GM20000 (cell line): ENCODE results near the gene CISD1.

Experiments used
- DNase-seq: peaks from one replicate; pipeline ENCODE4 v3.0.0; 2012; ENCODE audit warnings: low spot score
- TF ChIP-seq, protein P1 (sequence below): IDR thresholded peaks from 2 replicates; pipeline ENCODE4 v1.5.1; 2012; ENCODE audit warnings: mild to moderate bottlenecking, control low read depth; ENCODE audit errors: extremely low read depth, missing control alignments

CISD1 gene

DNA sequence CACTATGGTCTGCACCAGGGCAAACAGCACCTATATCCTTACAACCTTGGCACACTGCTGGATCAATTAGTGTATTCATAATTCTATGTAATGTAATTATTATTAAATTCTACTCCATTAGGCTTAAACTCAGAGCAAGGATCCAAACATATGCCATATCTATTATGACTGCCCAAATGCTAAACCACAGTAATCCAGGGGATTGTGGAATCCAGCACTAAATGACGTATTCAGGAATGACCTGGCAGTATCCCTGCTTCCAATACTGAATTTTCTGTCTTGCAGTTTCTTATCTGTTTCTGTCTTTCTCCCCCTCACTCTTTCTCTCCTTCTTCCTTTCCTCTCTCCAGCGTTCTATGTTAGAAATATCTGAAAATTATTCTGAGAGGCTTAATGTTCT is 49.4 kb downstream of the CISD1 start:
- DNase-seq: no peak
- TF ChIP-seq, protein P1, sequence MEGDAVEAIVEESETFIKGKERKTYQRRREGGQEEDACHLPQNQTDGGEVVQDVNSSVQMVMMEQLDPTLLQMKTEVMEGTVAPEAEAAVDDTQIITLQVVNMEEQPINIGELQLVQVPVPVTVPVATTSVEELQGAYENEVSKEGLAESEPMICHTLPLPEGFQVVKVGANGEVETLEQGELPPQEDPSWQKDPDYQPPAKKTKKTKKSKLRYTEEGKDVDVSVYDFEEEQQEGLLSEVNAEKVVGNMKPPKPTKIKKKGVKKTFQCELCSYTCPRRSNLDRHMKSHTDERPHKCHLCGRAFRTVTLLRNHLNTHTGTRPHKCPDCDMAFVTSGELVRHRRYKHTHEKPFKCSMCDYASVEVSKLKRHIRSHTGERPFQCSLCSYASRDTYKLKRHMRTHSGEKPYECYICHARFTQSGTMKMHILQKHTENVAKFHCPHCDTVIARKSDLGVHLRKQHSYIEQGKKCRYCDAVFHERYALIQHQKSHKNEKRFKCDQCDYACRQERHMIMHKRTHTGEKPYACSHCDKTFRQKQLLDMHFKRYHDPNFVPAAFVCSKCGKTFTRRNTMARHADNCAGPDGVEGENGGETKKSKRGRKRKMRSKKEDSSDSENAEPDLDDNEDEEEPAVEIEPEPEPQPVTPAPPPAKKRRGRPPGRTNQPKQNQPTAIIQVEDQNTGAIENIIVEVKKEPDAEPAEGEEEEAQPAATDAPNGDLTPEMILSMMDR: no peak

DNA sequence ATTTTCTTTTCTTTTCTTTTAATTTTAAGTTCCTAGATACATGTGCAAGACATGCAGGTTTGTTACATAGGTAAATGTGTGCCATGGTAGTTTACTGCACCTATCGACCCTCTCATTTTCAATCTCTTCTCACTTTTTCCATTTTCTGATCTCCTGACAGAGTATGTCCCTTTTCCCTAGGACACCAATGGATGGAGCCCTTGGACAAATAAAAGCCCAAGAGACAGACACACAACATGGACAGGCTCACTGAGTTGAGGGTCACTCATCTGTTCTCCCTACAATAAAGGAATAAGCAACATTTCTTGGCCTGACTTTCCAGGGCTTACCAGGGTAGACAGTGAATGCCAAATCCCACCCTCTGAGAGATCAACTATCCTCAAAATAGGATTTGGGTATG is 50.6 kb downstream of the CISD1 start:
- TF ChIP-seq, protein P1: no peak
- DNase-seq: no peak

DNA sequence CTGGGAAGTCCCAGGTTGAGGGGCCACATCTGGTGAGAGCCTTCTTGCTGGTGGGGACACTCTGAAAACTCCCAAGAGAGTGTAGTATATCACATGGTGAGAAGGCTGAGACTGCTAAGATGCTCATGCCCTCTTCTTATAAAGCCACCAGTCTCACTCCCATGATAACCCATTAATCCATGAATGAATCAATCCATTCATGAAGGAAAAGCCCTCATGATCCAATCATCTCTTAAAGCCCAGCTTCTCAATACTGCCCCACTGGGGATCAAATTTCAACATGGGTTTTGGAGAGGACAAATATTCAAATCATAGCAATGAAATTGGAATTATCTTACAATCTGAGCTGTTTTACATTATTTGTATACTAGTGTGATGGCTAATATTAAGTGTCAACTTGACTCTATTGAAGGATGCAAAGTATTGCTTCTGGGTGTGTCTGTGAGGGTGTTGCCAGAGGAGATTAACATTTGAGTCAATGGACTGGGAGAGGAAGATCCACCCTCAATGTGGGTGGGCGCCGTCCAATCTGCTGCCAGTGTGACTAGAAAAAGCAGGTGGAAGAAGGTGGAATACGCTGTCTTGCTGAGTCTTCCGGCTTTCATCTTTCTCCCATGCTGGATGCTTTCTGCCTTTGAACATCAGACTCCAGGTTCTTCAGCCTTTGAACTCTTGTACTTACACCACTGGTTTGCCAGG is 51.5 kb downstream of the CISD1 start:
- no peak for DNase-seq
- TF ChIP-seq, protein P1: no peak

DNA sequence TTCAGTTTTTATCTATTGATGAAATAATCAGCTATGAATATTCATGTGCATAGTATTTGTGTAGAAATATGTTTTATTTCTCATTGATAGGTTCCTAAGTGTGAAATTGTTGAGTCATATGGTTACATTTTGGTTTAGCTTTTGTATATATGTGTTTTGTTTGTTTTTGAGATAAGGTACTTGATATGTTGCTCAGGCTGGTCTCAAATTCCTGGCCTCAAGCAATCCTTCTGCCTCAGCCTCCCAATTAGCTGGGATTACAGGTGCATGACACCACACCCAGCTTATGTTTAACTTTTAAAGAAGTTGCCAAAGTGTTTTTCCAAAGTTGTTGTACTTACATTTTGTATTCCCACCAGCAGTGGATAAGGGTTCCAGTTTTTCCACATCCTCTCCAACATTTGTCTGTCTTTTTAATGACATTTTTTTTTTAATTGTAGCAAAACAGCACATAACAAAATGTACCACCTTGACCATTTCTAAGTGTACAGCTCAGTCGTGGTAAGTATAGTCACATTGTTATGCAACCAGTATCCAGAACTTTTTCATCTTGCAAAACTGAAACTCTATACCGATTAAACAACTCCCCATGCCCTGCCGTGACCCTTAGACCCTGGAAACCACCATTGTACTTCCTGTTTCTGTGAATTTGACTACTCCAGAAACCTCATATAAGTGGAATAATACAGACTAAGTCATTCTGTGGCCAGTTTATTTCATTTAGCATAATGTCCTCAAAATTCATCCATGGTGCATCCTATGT is 53.3 kb downstream of the CISD1 start:
- DNase-seq: no peak
- TF ChIP-seq, protein P1: no peak

DNA sequence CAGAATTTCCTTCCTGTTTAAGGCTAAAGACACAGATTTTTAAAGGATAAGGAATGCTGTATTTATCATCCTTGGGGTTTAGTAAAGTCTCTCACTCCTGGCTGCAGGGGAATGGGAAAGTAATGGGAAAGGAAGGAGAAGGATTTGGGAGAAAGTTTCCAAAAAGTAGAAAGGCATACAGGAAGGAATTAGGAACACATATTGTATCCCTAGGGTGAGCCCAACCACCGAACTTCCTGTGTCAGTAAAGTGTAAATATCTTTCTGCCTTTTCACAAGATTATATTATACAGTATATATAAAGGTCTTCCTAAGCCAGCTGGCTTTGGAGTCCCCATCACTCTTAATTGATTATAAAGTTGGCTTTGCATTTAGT is 53.9 kb downstream of the CISD1 start:
- TF ChIP-seq, protein P1: no peak
- DNase-seq: no peak

DNA sequence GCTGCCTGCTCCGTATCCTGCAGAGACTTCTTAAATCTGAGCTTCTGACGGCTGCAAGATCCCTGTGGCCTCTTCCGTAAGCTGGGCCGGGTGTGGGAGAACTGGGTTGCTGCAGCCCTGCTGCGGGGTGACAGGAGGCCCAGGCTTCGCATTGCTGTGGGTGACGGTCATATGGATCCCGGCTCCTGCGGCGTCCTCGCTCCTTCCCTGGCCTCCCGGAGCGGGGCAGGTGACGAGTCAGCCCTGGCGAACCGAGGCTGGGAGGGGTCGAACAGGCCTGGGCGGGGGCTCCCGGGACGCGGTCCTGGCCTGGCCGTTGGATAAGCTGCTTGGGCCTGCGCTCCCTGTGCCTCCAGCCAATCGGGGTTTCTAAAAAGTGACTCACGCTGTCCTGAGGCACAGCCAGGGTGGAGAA is 58.0 kb downstream of the CISD1 start:
- DNase-seq: no peak

DNA sequence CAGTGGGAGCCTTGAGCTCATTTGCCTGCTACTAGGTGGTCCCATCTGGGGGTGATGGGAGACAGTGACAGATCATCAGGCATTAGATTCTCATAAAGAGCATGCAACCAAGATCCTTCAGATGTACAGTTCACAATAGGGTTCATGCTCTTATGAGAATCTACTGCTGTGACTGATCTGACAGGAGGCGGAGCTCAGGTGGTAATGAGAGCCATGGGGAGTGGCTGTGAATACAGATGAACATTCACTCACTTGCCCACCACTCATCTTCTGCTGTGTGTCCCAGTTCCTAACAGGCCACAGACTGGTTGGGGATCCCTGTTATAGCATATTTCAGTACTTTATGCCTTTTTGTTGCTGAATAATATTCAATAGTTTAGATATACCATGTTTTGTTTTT is 59.3 kb downstream of the CISD1 start:
- TF ChIP-seq, protein P1: no peak
- DNase-seq: no peak

More for the DNA sequence above, 58.0 kb downstream of the CISD1 start:
- TF ChIP-seq, protein P1: no peak
